Stimulated activated naive B cell treated with anti-CD40 and anti-IgM and Interleukin-4, amounts not matched to agents 10 μg/mL and 1 μg/mL and 100 μg/mL, for 72 hours (primary cell): ENCODE measurements around the gene FAM237A.

Source experiments
- ATAC-seq, 2 donors: fragments of 150-1000 bp; cut with Tn5 transposase; replicated peaks; 2 replicates each; pipeline ENCODE4 v1.10.0; 2021; ENCODE audit warnings: moderate library complexity in 1 of 2
- DNase-seq: peaks from one replicate; pipeline ENCODE4 v3.0.0; 2021
- H3K27ac Mint-ChIP-seq: one replicate; pipeline ENCODE4 v1.8.0; 2022; ENCODE audit warnings: mild to moderate bottlenecking, mixed read lengths
- H3K27me3 Mint-ChIP-seq, 2 donors: one replicate each; pipeline ENCODE4 v1.8.0; 2022; ENCODE audit warnings: mixed read lengths in 2 of 2
- H3K36me3 Mint-ChIP-seq, 2 donors: one replicate each; pipeline ENCODE4 v1.8.0; 2022; ENCODE audit warnings: mixed read lengths in 2 of 2, mild to moderate bottlenecking in 1 of 2
- H3K4me1 Mint-ChIP-seq, 2 donors: one replicate each; pipeline ENCODE4 v1.8.0; 2022; ENCODE audit warnings: mixed read lengths in 2 of 2, mild to moderate bottlenecking in 1 of 2
- H3K4me3 Mint-ChIP-seq, 2 donors: one replicate each; pipeline ENCODE4 v1.8.0; 2022; ENCODE audit warnings: mild to moderate bottlenecking in 2 of 2, mixed read lengths in 2 of 2, moderate library complexity in 1 of 2
- H3K9me3 Mint-ChIP-seq, 2 donors: one replicate each; pipeline ENCODE4 v1.8.0; 2022; ENCODE audit warnings: mixed read lengths in 2 of 2, mild to moderate bottlenecking in 1 of 2

FAM237A gene

DNA sequence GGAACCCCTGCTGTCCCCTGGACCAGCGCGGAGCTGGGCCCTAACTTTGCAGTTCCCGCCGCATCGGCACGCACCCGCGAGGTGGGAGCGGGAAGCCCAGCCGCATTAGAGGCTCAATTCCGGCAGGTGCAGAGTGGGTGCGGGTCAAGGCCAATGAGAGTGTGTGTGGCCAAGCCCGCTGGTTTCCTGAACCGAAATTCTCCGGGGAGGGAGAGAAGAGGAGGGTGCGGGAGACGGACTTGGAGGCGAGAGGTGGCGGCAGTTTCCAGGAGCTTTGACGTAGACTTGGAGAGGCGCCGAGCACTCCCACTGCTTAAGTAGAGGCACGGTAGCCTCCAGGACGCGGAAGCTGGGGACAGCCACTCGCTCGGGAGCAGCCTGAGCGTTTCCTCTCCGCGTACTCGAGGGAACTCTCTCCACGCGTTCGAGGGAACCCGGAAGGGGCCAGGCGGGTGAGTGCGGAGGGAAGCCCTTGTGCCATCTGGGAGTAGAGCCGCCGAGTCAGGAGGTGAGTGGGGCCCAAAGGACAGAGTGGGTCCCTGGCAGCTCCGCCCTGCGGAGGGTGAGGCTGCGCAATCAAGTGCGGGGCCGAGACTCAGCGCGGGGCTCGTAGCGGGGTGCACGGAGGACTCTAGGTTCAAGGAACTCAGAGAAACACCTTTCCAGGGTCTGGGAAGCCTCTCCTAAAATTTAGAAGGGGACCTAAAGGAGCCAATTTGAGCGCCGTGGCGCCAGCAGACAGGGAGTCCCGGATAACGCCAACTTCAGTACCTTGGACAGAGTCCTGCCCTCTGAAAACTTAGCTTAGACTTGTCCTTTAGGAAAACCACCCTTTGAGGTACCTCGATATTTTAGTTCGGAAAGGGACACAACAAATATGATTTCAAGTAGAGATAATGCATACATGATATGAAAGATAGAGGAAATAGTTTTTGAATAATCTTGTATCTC, at the start of gene FAM237A:
FAM237A (plus strand) TSS at position 413 of the 951 bp plus-strand sequence. CDS start 1,750 bp downstream, outside the sequence.
- H3K27ac Mint-ChIP-seq, result no peak within 1 kb of the TSS
- ATAC-seq, result no peak

DNA sequence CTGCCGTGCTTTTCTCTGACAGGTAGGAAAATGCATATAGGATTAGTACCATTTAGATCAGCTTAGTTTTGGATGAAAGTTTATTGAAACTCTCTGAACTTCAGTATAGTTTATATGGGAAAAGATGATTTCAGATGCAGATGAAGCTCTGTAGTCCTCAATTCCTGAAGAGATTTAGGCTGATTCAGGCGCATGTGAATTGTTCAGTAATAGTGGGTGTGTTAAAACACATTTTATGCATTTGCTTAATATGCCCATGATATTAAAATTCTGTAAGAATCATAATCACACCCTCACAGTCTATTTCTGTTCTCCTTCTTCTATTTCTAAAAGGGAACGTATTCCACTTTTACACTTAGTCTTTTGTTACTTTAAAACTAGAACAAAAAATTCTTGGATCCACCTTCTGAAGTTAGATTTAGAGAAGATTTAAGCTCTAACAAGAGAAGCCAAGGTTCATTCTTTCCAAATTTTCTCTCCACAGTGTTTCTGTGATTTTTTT, 44.5 kb upstream of the FAM237A start:
- H3K9me3 Mint-ChIP-seq, result no peaks in the 10 kb centered on the region
- DNase-seq, result no peak
- peaks cover 0 to 9% of the 10 kb centered on the region in 2 donors for H3K4me1 Mint-ChIP-seq
- no peak overlapping the region for H3K27ac Mint-ChIP-seq
- no peaks in the 10 kb centered on the region for H3K36me3 Mint-ChIP-seq
- H3K4me3 Mint-ChIP-seq, result no peak overlapping the region
- no peaks in the 10 kb centered on the region for H3K27me3 Mint-ChIP-seq
- no peak for ATAC-seq

More for the DNA sequence above, at the start of gene FAM237A:
- Mint-ChIP-seq H3K4me1 (no peaks in the 10 kb centered on the region), H3K9me3 (no peaks in the 10 kb centered on the region), H3K4me3 (no peak within 1 kb of the TSS), H3K27me3 (peaks cover 10 to 15% of the 10 kb centered on the region in 2 donors), H3K36me3 (no peaks in the 10 kb centered on the region)
- no peak for DNase-seq

DNA sequence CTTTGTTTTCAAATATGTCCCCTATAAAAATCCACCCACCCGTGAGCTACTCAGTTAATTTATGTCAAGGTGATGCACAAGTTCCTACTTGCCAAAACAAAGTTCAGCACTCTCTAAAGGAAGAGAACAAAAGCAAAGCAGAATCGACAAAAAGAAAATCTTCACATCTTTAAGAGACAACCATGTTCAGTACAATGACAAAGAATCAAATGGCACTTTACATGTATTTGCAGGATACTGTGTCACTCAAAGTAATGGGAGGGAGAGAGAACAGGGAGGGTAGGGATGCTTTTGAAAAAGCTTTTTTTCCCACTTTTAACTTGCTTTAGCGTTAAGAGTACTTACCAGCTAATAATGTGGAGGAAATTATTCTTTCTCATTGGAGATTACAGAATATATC, 39.0 kb upstream of the FAM237A start:
- no peaks in the 10 kb centered on the region for H3K36me3 Mint-ChIP-seq
- H3K4me3 Mint-ChIP-seq, result no peak overlapping the region
- H3K4me1 Mint-ChIP-seq, result peaks cover 0 to 9% of the 10 kb centered on the region in 2 donors
- DNase-seq (no peak), ATAC-seq (no peak)
- H3K27ac Mint-ChIP-seq, result no peak overlapping the region
- no peaks in the 10 kb centered on the region for H3K9me3 Mint-ChIP-seq
- H3K27me3 Mint-ChIP-seq, result no peaks in the 10 kb centered on the region

DNA sequence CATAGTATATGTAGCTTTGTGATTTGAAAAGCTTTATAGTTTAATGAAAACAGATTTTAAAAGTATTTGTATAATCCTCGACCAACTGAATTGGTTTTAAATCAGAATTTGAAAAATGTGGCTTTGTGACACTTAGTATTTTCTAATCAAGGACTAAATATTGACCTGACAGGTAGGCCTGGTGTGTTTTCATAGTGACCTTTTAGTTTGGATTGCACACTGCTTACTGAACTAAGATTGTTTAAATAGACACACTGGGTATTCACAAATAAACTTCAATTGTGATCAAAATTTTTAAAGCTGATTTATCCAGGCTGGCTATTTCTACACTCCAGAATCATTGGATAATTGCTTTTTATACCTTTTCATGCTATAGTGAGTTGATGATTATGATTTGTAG, 31.8 kb upstream of the FAM237A start:
- Mint-ChIP-seq H3K4me3 (no peak overlapping the region), H3K27me3 (no peaks in the 10 kb centered on the region), H3K36me3 (no peaks in the 10 kb centered on the region), H3K9me3 (no peaks in the 10 kb centered on the region), H3K4me1 (peaks cover 0 to 2% of the 10 kb centered on the region in 2 donors), H3K27ac (no peak overlapping the region)
- ATAC-seq, result no peak
- no peak for DNase-seq

DNA sequence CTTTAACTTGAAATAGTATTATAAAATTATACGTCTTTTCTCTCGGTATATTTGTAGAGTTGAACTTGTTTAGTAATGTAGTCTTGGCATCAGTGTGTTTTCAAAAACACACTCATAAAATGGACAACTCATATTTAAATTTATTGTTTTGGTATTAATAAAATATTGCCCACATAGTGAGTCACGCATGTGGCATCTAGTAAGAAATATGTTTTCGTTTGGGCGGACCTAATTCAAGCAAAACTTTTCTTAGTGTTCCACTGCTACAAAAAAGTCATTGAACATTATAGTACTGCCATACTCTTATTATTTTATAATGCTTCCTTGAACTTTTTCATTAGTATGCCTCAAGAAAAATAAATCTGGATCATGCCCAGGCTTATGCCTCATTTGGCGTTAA, 31.1 kb upstream of the FAM237A start:
- Mint-ChIP-seq H3K27ac (no peak overlapping the region), H3K36me3 (no peaks in the 10 kb centered on the region), H3K9me3 (no peaks in the 10 kb centered on the region), H3K4me3 (no peak overlapping the region), H3K4me1 (peaks cover 0 to 2% of the 10 kb centered on the region in 2 donors), H3K27me3 (no peaks in the 10 kb centered on the region)
- DNase-seq (no peak), ATAC-seq (no peak)

DNA sequence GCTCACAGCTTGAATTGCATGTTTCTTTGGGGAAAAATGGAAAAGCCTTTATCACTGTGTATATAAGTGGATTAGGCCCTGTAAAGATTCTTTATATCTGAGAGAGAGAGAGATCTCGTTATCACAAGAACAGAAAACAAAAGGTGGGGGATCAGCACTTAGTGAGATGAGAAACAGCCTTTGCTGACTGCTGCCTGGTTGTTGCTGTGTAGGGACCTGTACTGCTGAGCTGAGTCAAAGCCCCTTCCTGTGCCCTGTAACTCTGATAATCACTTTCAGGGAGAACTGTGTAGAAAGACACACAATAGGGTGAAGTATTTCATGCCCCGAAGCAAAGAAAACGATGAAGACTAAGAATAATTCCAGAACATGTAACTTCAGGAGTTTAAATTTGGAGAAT, 30.6 kb upstream of the FAM237A start:
- ATAC-seq (no peak), DNase-seq (no peak)
- Mint-ChIP-seq H3K27me3 (no peaks in the 10 kb centered on the region), H3K9me3 (no peaks in the 10 kb centered on the region), H3K36me3 (no peaks in the 10 kb centered on the region), H3K4me3 (no peak overlapping the region), H3K27ac (no peak overlapping the region), H3K4me1 (peaks cover 0 to 2% of the 10 kb centered on the region in 2 donors)

DNA sequence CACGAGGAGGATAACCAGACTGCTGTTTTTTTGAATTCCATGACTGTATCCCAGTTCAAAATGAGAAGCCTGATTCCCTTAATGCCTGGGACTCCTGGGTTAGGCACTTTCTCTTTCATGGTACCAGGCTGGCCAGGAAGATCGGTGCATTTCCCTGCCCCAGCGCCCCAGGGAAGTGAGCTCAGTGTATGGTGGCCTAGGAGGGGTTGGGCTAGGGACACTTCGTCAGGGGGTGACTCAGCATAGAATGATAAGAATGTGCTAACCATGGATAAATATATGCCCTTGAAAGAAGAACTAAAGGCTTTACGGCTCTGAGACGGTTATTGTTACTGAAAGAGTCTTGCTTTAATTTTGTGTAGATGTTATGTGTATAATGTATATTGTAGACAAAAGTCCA, 27.5 kb upstream of the FAM237A start:
- no peak for ATAC-seq
- Mint-ChIP-seq H3K9me3 (no peaks in the 10 kb centered on the region), H3K4me1 (no peaks in the 10 kb centered on the region), H3K27me3 (no peaks in the 10 kb centered on the region), H3K4me3 (no peak overlapping the region), H3K36me3 (no peaks in the 10 kb centered on the region), H3K27ac (no peak overlapping the region)
- DNase-seq, result no peak

DNA sequence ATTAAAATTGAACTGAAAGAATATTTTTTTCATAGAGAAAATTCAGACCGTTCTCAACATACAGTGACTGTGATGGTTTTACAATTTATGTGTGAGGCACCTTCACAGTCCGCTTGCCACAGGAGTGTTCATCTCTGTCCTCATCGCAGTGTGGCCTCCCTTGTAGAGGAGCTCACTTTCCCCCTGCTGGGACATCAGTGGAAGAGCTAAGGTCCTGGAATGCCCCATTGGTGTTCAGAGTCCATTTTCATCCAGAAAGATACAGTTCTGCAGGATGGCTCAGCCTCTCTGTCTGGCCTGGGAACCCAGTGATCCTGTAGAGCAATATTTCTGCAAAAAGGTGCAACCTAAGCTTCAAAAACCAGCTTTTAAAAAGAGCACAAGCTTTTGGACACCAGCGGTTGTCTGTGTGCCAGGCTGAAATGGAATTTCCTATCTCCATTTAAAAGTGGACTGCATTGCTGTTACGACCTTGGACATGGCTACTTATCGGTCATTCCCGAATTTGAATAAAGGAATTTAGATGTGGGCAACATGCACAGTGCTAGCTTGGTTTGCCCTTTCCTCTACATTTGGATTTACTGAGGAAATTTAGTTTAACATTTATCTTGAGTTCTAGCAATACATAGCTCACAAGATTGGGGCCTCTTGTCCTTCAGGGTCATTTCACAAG, 26.7 kb upstream of the FAM237A start:
- ATAC-seq (no peak), DNase-seq (no peak)
- H3K9me3 Mint-ChIP-seq, result no peaks in the 10 kb centered on the region
- H3K4me1 Mint-ChIP-seq, result no peaks in the 10 kb centered on the region
- H3K36me3 Mint-ChIP-seq, result no peaks in the 10 kb centered on the region
- no peak overlapping the region for H3K27ac Mint-ChIP-seq
- H3K27me3 Mint-ChIP-seq, result no peaks in the 10 kb centered on the region
- no peak overlapping the region for H3K4me3 Mint-ChIP-seq

DNA sequence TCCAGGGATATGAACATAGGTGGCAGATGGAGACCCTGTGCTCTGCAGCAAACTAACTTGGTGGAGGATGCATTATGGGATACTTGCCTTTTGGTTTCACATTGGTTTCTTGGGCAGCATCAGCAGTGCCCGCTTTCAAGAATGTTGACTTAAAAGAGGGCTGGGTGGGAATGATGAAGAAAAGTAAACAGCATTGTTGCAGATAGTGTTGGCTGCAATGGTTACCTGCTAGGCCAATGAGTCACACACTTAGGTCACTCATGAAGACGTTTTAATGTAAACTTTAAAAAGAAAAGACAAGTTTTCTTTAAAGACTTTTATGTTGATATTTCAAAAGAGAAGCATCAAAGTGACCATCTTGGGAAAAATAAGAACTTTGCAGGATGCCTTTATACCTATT, 26.1 kb upstream of the FAM237A start:
- no peaks in the 10 kb centered on the region for H3K4me1 Mint-ChIP-seq
- no peak overlapping the region for H3K27ac Mint-ChIP-seq
- ATAC-seq, result no peak
- no peaks in the 10 kb centered on the region for H3K36me3 Mint-ChIP-seq
- no peak overlapping the region for H3K4me3 Mint-ChIP-seq
- DNase-seq, result no peak
- no peaks in the 10 kb centered on the region for H3K9me3 Mint-ChIP-seq
- no peaks in the 10 kb centered on the region for H3K27me3 Mint-ChIP-seq

DNA sequence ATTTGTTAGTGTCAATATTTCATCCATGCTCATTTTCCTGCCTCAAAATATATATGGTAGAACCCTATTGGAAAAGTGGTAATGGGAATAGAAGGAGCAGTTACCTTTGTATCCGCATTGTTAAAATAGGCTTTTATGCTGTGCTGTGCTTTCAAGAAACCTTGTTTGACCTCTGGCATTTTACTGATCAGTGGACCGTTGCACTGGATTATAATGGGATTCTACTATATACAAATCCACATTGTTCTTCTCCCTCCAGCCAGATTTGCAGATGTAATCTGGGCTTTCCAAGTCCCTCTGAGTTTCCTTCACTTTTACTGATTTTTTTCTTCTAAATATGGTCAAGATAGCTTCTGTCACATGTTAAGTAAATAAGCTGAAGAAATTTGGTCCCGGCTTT, 23.3 kb upstream of the FAM237A start:
- no peaks in the 10 kb centered on the region for H3K36me3 Mint-ChIP-seq
- DNase-seq, result no peak
- H3K27me3 Mint-ChIP-seq, result no peaks in the 10 kb centered on the region
- H3K4me3 Mint-ChIP-seq, result no peak overlapping the region
- no peak for ATAC-seq
- no peaks in the 10 kb centered on the region for H3K9me3 Mint-ChIP-seq
- no peaks in the 10 kb centered on the region for H3K4me1 Mint-ChIP-seq
- no peak overlapping the region for H3K27ac Mint-ChIP-seq

DNA sequence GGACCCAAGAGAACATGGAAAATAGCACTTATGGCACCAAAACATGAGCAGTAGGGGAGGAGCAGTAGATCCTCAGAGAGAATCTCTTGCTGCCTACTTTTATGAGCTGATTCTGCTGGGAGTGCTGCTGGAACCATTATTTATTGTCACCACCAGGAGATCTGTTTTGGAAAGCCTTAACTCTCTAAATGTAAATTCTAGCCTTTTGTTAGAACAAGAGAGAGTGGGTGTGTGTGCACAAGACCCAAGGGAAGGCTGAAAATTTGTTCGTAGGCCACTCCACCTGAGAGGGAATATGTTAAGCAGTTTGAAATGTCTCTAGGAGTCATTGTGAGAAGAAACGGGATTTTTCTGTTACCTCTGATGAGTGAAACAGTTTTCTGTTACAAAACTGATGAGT, 16.2 kb upstream of the FAM237A start:
- Mint-ChIP-seq H3K36me3 (no peaks in the 10 kb centered on the region), H3K27me3 (peaks cover 0 to 17% of the 10 kb centered on the region in 2 donors), H3K4me3 (no peak overlapping the region), H3K4me1 (no peaks in the 10 kb centered on the region), H3K27ac (no peak overlapping the region), H3K9me3 (peaks cover 0 to 2% of the 10 kb centered on the region in 2 donors)
- no peak for DNase-seq
- ATAC-seq, result no peak

DNA sequence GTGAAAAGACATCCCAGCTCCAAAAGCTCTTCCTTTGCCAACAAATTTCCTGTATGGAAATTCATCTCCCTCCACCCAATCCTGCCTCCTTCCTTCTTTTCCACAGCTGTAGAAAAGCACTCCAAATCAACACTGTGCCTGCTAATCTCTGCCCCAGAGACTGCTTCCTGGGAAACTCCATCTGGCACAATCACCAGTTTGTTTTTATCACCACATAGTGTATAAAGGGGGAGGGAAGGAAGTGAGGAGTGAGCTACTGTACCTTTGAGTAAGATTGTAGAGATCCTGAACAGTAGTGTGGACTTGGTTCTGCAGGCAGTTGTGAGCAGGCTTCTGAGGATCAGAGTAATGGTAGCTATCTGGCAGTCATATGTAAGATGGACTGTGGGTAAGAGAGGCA, 14.7 kb upstream of the FAM237A start:
- H3K36me3 Mint-ChIP-seq, result no peaks in the 10 kb centered on the region
- no peaks in the 10 kb centered on the region for H3K4me1 Mint-ChIP-seq
- ATAC-seq, result no peak
- H3K27ac Mint-ChIP-seq, result no peak overlapping the region
- DNase-seq, result no peak
- peaks cover 0 to 2% of the 10 kb centered on the region in 2 donors for H3K9me3 Mint-ChIP-seq
- H3K4me3 Mint-ChIP-seq, result no peak overlapping the region
- H3K27me3 Mint-ChIP-seq, result peaks cover 7 to 21% of the 10 kb centered on the region in 2 donors

DNA sequence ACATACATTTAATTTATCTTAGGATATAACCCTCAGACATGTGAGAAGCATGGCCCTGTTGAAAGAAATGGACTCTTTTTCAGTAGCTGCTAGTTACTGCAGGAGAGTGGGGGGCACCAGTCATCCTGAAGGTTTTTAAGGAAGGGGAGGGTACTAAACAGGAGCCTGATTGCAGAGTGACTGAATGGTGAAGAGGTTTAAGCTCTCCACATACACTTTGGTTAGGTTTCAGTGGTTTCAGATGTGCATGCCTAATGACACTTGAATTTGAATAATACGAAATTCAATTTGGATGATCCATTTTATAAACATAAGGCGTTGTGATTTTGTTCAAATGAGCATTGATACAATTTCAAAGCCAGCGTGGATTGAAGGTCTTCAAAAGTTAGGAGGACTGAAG, 10.9 kb upstream of the FAM237A start:
- Mint-ChIP-seq H3K36me3 (no peaks in the 10 kb centered on the region), H3K9me3 (peaks cover 0 to 2% of the 10 kb centered on the region in 2 donors)
- no peak for ATAC-seq

DNA sequence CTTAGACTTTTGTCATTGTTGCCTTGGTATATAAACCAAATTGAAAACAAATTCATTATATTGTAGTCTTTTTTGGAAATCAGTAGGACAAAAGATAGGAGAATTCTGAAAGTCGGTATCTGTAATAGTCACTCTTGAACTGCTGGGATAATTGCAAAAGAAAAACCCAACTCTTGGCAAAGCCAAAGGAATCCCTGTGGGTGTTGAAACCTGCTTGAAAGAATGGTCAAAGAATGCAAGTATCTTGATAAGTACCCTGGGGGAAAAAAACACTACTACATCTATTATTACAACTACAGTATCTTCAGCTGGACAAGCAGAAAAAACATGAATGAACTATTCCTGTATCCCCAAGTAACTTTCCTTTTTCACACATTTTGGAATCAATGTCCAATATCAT, 7.3 kb upstream of the FAM237A start:
- no peak overlapping the region for H3K27ac Mint-ChIP-seq
- DNase-seq (no peak), ATAC-seq (no peak)
- H3K4me1 Mint-ChIP-seq, result no peaks in the 10 kb centered on the region
- no peaks in the 10 kb centered on the region for H3K36me3 Mint-ChIP-seq
- H3K9me3 Mint-ChIP-seq, result no peaks in the 10 kb centered on the region
- no peak overlapping the region for H3K4me3 Mint-ChIP-seq
- peaks cover 5 to 7% of the 10 kb centered on the region in 2 donors for H3K27me3 Mint-ChIP-seq

More for the DNA sequence above, 10.9 kb upstream of the FAM237A start:
- Mint-ChIP-seq H3K27ac (no peak overlapping the region), H3K4me3 (no peak overlapping the region), H3K27me3 (peaks cover 7 to 21% of the 10 kb centered on the region in 2 donors), H3K4me1 (no peaks in the 10 kb centered on the region)
- no peak for DNase-seq

DNA sequence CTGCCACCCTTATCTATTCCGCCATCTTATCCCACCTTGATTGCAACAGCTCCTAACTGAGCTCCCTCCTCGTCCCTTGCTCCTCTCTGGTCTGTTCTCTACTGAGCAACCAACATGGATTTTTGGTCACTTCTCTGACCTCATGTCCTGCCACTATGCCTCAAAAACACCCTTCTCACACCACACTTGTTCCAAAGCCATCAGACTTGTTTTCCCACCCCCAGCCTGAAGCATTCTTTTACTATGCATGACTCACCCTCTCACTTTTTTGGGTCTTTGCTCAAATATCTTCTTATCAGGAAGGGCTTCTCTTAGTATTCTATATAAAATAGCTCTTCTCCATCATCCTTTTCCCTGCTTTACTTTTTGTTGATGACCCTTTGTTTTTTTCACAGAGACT, 2.7 kb upstream of the FAM237A start:
- H3K4me1 Mint-ChIP-seq, result no peaks in the 10 kb centered on the region
- no peak overlapping the region for H3K4me3 Mint-ChIP-seq
- H3K9me3 Mint-ChIP-seq, result no peaks in the 10 kb centered on the region

More for the DNA sequence above, 2.7 kb upstream of the FAM237A start:
- H3K36me3 Mint-ChIP-seq, result no peaks in the 10 kb centered on the region
- DNase-seq (no peak), ATAC-seq (no peak)
- no peak overlapping the region for H3K27ac Mint-ChIP-seq
- H3K27me3 Mint-ChIP-seq, result peaks cover 6 to 12% of the 10 kb centered on the region in 2 donors
